NCI-H1417 (cell line): ENCODE data around the gene DCTN2.
"Not testable (repeated sequence)": the region's sequence is repeated elsewhere in the genome, so short reads cannot be mapped to it uniquely, and the experiment has no call there.

ENCODE experiments used
- DNase-seq, 3 experiments: peaks; one replicate each; lab custom pipeline; 2025; lab: John Stamatoyannopoulos, UW

The DCTN2 gene

GRCh38 chr12:57576613-57577160, 29.7 kb upstream of the DCTN2 start:
- DNase-seq, result no peak

- no peak for DNase-seq
These were observed 29.0 kb upstream of the DCTN2 start for GRCh38 chr12:57575771-57576612.

- no peak for DNase-seq
These were observed 27.8 kb upstream of the DCTN2 start for GRCh38 chr12:57574795-57575194.

- no peak for DNase-seq
These were observed 25.2 kb upstream of the DCTN2 start for GRCh38 chr12:57571926-57572762.

- not testable (repeated sequence) for DNase-seq
These were observed 23.4 kb upstream of the DCTN2 start for GRCh38 chr12:57570438-57570837.

GRCh38 chr12:57569858-57570257, 22.9 kb upstream of the DCTN2 start:
- DNase-seq, result no peak

- no peak for DNase-seq
These were observed 21.8 kb upstream of the DCTN2 start for GRCh38 chr12:57568838-57569237.

- no peak for DNase-seq
These were observed 17.3 kb upstream of the DCTN2 start for GRCh38 chr12:57564178-57564740.

- DNase-seq, result no peak
These were observed 16.4 kb upstream of the DCTN2 start for GRCh38 chr12:57563358-57563757.

- DNase-seq, result not testable (repeated sequence)
These were observed 14.1 kb upstream of the DCTN2 start for GRCh38 chr12:57561117-57561516.

GRCh38 chr12:57560516-57560915, 13.5 kb upstream of the DCTN2 start:
- no peak for DNase-seq

- DNase-seq, result no peak
These were observed 11.9 kb upstream of the DCTN2 start for GRCh38 chr12:57558864-57559263.

- peak in 1 of 3 experiments; percentile 35 for DNase-seq
These were observed 7.9 kb upstream of the DCTN2 start for GRCh38 chr12:57554897-57555296.

GRCh38 chr12:57554453-57554852, 7.5 kb upstream of the DCTN2 start:
- DNase-seq, result no peak

- peak; percentile 69 to 93 (median 90) for DNase-seq
These were observed 6.6 kb upstream of the DCTN2 start for GRCh38 chr12:57553343-57554202.

- peak in 2 of 3 experiments; percentile 52 to 72 for DNase-seq
These were observed 5.9 kb upstream of the DCTN2 start for GRCh38 chr12:57552835-57553313.

GRCh38 chr12:57552306-57552651, 5.3 kb upstream of the DCTN2 start:
- no peak for DNase-seq

- no peak for DNase-seq
These were observed 4.8 kb upstream of the DCTN2 start for GRCh38 chr12:57551637-57552305.

- DNase-seq, result no peak
These were observed 3.9 kb upstream of the DCTN2 start for GRCh38 chr12:57550641-57551549.
